Activated CD8-positive, alpha-beta memory T cell treated with anti-CD3 and anti-CD28 coated beads, Interleukin-2, amount 50 U/mL, for 1 hour (primary cell): Measurements from ENCODE around the gene UBE2J1.

Experiments
- DNase-seq: peaks from one replicate; pipeline ENCODE4 v3.0.0-alpha.2; 2020; ENCODE audit errors: extremely low read depth

UBE2J1 gene

DNA sequence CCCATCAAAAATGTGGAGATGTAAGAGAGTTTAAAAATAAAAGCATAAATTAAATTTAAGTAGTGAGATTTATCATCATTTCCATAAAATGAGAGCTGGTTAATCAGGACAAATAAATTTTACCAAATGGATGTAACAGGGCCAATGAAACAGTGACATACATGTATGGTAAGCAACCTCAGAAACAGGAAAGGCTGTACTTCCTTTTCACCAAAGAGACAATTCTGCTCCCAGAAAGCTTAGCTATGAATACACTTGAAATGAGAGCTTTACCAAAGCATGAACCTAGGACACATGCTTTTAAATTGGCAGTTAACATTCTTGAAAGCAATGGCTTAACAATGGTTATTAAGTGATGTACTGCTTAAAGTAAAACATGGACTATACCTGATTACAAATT is 12.1 kb upstream of the UBE2J1 start:
- DNase-seq, result no peak

DNA sequence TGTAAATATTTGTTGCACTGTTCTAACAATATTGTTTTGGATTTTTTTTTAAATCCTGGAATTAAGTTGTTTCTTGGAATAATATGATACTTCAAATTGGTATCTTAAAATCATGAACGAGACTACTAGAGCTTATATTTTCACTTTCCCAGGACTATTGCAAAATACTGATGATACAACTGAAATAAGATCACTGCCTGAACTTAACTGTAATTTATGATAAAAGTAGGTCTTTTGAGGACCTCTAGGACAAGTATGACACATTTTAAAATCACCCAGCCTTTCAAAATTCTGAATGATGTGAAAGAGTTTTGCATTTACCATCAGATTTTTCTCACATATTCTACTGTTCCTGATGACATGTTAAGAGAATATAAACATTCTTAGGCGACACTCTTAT is 8.6 kb upstream of the UBE2J1 start:
- no peak for DNase-seq

GRCh38 chr6:89360415-89360999 is 8.0 kb upstream of the UBE2J1 start:
- no peak for DNase-seq

DNA sequence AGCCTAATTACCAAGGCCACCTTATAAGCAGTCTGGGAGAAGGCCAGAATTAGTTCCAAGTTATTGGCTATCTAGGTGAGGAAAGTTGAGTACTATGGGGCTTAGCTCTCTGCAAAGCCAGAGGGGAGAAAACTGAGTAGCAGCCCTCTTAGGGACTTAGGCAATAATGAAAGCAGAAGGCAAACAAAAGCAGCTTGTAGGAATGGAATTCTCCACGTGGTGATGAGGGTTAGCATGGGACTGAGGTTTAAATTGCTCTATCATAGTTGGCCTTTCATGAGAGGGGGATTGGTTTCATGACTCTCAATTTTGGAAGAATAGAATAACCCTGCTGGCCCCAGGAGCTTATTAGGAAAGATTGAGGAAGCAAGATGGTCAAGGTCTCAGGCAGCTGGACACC is 7.0 kb upstream of the UBE2J1 start:
- no peak for DNase-seq

DNA sequence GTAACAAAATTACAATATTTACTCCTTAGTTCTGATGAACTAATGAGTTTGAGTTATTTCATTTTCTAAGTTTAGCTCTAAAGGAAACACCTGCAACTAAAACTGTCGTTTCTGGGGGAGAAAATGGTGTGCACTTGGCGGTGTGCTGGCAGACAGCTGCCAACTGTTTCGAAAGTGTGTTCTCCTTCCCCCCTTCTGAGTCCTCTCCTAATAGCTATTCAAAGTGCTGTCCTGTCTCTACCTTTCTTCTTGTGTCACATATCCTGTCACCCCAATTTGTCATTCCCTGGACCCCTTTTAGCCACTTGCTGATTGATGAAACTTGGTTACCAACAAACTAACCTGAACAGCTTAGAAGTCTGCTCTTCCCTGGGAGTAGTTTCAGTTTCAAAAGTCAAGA is 4.9 kb upstream of the UBE2J1 start:
- DNase-seq, result no peak

DNA sequence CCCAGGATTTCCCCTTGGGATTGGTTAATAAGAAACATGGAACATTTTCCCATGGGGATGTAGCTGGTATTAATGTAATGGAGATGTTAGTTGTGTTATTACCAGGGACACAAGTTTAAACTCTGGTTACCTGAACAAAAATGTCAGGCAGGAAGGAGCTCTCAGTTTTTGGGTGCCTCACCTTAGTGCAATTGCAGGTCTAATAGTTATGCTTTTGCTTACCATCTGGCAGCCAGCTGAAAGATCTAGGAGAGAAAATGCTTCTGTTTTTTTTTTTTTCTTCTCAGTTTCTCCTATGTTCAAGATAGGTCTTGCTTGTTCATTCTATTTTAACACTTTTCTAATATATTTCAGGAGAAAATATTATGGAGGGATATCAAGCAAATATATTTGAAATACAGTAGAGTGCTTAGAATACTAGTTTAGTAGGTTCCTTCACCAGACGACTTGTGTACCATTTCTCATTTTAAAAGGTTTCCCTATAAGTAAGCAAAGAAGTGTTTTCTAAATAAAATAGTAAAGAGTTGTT is 4.2 kb upstream of the UBE2J1 start:
- DNase-seq, result no peak

GRCh38 chr6:89355511-89356194 is 3.1 kb upstream of the UBE2J1 start:
- no peak for DNase-seq

DNA sequence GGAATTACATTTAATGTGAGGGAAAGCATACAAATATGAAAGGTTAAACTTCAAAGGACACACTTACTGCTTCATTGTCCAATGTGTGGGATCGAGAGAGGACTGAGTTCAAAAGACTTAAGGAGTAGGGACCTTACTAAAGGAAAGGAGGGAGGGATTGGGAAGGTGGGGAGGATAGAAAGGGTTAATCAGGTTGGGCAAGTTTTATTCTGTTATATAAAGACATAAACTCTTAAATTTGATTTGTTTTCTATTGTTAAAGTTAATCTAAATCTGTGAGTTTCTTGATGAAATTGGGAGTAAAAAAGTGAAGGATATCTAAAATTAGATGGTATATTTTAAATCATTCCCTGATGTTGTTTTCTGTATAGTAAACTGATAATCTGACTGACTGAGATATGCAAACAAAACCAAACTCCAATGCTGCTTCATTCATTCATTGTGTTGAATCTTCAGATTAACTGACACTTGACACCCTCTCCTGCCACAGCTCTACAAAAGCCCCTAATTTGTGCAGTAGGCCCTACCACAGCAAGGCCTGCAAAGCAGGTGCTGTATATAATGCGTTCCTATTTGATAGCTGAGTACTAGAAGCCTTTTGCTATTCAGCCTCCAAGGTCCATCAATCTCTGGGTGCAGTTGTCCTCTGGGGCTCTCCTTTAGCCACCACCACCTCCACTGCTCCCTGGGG is 1.3 kb upstream of the UBE2J1 start:
- no peak for DNase-seq

- DNase-seq, result no peak
Measured at GRCh38 chr6:89353118-89353556, 615 bp upstream of the UBE2J1 start.

GRCh38 chr6:89351671-89352277 is 748 bp downstream of the UBE2J1 start:
- no peak for DNase-seq

GRCh38 chr6:89350281-89350966 is 2.1 kb downstream of the UBE2J1 start:
- DNase-seq, result no peak

DNA sequence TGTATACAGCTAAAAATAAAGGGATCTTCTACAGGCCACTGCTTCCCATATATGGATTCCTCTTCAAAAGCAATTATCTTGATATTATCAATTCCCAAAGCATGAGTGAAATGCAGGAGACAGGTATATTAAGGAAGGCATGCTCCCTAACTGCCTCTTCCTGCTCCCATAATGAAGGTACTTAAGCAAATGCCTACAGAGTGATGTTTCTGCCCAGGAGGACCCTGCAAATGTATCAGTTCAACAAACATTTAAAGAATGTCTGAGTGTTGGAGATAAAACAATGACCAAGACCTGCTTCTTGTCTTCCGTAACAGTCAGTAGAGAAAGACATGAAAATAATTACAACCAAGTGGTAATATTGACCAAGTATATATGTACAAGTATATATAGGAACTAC is 4.2 kb downstream of the UBE2J1 start:
- no peak for DNase-seq

GRCh38 chr6:89347825-89348224 is 4.7 kb downstream of the UBE2J1 start:
- no peak for DNase-seq

DNA sequence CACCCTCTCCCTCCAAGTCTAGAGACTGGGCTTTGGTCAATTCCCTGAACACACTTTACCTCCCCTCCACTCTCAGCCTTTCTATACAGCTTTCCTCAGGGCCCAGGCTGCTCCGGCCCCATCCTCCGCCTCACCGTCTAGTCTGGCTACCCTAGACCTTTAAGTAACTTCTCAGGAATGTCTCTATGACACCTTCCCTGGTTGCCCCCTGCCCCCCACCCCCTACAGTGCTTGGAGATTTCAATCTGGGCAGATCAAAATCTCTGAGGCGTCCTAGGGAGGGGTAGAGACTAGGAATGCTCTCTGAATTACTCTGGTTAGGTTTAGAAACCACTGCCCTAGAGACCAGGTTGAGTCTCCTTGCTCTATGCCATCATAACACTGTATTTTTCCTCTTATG is 6.1 kb downstream of the UBE2J1 start:
- DNase-seq, result no peak

DNA sequence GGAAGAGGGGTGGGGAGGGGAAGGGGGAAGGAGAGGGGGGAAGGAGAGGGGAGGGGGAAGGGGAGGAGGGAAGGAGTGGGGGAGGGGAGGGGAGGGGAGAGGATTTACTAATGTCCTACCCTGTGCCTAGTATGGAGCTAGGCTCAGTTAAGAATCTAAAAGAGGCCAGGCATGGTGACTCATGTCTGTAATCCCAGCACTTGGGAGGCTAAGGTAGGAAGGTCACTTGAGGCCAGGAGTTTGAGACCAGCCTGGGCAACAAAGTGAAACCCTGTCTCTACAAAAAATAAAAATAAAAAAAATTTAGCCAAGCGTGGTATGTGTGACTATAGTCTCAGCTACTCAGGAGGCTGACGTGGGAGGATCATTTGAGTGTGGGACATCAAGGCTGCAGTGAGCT is 13.0 kb downstream of the UBE2J1 start:
- no peak for DNase-seq

DNA sequence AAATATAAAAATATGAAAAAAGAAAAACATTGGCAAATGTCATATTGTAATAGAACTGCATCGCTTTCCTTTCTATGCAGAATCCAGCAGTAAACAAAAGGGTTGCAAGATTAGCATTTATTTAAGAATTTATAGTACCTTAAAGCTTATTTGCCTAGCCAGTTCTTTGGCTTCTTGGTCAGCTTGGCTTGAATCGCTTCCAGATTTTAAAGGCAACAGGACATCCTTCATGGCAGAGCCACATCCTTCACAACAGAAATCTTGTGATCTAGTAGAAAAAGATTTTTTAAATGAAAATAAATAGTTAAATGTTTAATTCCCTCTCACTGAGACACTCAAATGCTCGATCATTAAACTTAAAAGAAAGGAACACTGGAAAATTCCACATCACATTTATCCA is 17.4 kb downstream of the UBE2J1 start:
- DNase-seq, result no peak

DNA sequence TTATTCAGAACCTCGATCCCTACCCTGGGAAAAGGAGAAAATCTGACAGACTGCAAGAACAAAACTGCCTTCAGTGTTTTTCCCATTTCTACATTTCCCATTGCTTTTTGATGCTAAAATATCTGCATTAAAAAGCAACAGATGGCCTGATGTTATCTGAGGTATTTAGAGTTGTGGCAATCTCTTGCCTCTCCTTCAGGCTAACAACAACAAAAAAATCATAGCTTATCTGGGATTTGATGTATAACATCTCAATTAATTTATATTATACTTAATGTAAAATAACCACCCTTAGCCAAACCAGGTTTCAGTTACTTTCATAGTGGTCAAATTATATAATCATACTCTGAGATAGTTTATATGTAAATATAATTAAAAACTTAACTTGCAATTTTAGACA is 21.6 kb downstream of the UBE2J1 start:
- no peak for DNase-seq

DNA sequence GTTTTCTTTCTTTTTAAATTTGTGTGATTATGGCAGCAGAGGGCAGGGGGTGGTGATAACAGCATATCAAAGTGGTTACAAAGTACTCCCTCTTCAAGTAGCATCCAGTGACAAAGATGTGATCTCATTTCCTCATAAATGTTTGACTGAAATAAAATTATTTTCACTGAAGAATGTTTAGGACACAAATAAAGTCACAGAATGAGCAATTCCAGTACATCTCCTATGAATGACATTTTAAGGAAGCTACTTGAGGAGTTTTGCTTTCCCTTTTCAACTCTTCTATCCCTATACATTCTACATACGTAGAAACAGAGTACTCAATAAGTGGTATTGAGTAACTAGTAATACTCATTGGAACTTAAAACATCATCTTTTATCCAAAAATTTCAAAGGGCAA is 23.5 kb downstream of the UBE2J1 start:
- no peak for DNase-seq

- DNase-seq, result no peak
Measured at GRCh38 chr6:89324304-89324703, 28.2 kb downstream of the UBE2J1 start.

- no peak for DNase-seq
Measured at GRCh38 chr6:89323511-89323971, 29.0 kb downstream of the UBE2J1 start.

DNA sequence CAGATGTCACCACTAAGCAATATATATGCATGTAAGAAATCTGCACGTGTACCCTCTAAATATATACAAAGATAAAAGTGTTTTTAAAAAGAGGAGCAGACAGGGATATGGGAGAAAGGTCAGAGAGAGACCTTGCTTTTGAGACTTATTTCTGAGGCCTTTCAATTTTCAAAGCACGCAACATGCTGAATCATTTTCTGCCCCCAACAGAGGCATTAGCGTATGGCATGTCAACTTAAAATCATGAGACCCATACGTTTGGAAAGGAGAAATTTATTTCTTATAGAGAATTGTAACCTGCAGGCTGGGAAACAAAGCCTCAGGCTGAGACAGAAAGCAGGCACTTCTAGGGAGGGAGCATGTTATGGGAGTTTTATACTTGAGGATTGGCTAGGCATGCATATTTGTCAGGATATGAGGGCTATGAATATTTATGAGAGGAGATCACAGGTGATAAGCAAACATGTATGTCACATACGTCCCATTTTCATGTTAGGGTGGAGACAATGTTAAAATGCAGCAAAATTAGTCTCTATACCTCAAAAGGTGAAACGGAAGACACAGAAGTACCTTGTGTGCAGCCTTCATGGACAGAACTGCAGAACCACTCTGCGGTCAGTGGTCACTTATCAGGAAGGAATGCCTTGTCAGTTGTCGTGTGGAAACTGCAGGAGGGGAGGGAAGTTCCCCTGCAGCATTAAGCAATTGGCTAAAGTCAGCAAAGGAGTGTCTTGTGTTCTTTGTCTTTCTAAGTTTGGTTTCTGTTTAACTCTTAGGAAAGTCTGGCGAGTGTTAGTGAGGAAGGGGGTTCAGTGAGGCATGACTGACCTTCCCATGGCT is 31.2 kb downstream of the UBE2J1 start:
- DNase-seq, result no peak
